Measurements from ENCODE around the gene KCNK10. TPM values are rescaled to one million over a fixed set of nuclear protein-coding genes. Genes with fewer than 3 reads are reported as not detected.

Gene KCNK10
- total RNA-seq, 2 experiments from 2014 or later: 0.68 to 0.73 TPM

GRCh38 chr14:88245321-88245720 lies 77.7 kb downstream of the KCNK10 start:
- H3K4me1 ChIP-seq (ENCODE audit: insufficient read depth, low read length, poor library complexity, severe bottlenecking): no peaks in the 10 kb centered on the region
- TF ChIP-seq EZH2phosphoT487 (IDR thresholded peaks at IDR 0.05; ENCODE audit: borderline replicate concordance, low read depth, low read length) (no peak), CTCF (conservative IDR thresholded peaks at IDR 0.05; ENCODE audit: low read length) (no peak)
- no peak for DNase-seq (ENCODE audit: low spot score)
- no peaks in the 10 kb centered on the region for H3K9me2 ChIP-seq (ENCODE audit: insufficient read depth, low read length)
- no peak overlapping the region for H3K4me2 ChIP-seq (ENCODE audit: low read length)
- POLR2A ChIA-PET: no interaction called here
- no peaks in the 10 kb centered on the region for H4K20me1 ChIP-seq (ENCODE audit: insufficient read depth, low read length)
- H3K4me3 ChIP-seq (ENCODE audit: low read depth, low read length, poor library complexity, severe bottlenecking): no peak overlapping the region
- H3K79me2 ChIP-seq (ENCODE audit: insufficient read depth, low read depth, low read length): no peaks in the 10 kb centered on the region
- no peak overlapping the region for H2AFZ ChIP-seq (ENCODE audit: low read length)
- H3K36me3 ChIP-seq (ENCODE audit: insufficient read depth, low read length): no peaks in the 10 kb centered on the region
- H3K9me3 ChIP-seq (ENCODE audit: low read length): no peaks in the 10 kb centered on the region
- H3K27ac ChIP-seq (ENCODE audit: low read depth, low read length, poor library complexity, severe bottlenecking): no peak overlapping the region
- no TSS peak for BruUV-seq (replicated peaks)
- intact Hi-C loops (cut with micrococcal nuclease; ENCODE audit: unreplicated experiment): no loop called here
- CTCF ChIA-PET (ENCODE audit: unreplicated experiment): interaction anchor here (0.6 kb wide), 1 partner anchor 1675 kb away, joined by 3 read pairs; no protein-coding TSS in a partner anchor

- intact Hi-C loops (cut with micrococcal nuclease; ENCODE audit: unreplicated experiment): no loop called here
- no peak for TF ChIP-seq CTCF (conservative IDR thresholded peaks at IDR 0.05; ENCODE audit: low read length)
- TF ChIP-seq EZH2phosphoT487 (IDR thresholded peaks at IDR 0.05; ENCODE audit: borderline replicate concordance, low read depth, low read length): no peak
- no peaks in the 10 kb centered on the region for H3K9me3 ChIP-seq (ENCODE audit: low read length)
Measured at GRCh38 chr14:88243946-88244345, 79.1 kb downstream of the KCNK10 start.

GRCh38 chr14:88242446-88242845 lies 80.6 kb downstream of the KCNK10 start:
- Histone ChIP-seq H3K27ac (ENCODE audit: low read depth, low read length, poor library complexity, severe bottlenecking) (no peak overlapping the region), H2AFZ (ENCODE audit: low read length) (no peak overlapping the region), H3K4me2 (ENCODE audit: low read length) (no peak overlapping the region), H3K9me3 (ENCODE audit: low read length) (no peaks in the 10 kb centered on the region), H4K20me1 (ENCODE audit: insufficient read depth, low read length) (no peaks in the 10 kb centered on the region), H3K36me3 (ENCODE audit: insufficient read depth, low read length) (no peaks in the 10 kb centered on the region), H3K4me3 (ENCODE audit: low read depth, low read length, poor library complexity, severe bottlenecking) (no peak overlapping the region), H3K4me1 (ENCODE audit: insufficient read depth, low read length, poor library complexity, severe bottlenecking) (no peaks in the 10 kb centered on the region), H3K79me2 (ENCODE audit: insufficient read depth, low read depth, low read length) (no peaks in the 10 kb centered on the region), H3K9me2 (ENCODE audit: insufficient read depth, low read length) (no peaks in the 10 kb centered on the region)
- DNase-seq (ENCODE audit: low spot score): no peak
- TF ChIP-seq CTCF (conservative IDR thresholded peaks at IDR 0.05; ENCODE audit: low read length): no peak
- no peak for TF ChIP-seq EZH2phosphoT487 (IDR thresholded peaks at IDR 0.05; ENCODE audit: borderline replicate concordance, low read depth, low read length)
- ChIA-PET CTCF (ENCODE audit: unreplicated experiment) (no interaction called here), POLR2A (interaction anchor here (0.6 kb wide), 1 partner anchor 229 kb away, joined by 4 read pairs; no protein-coding TSS in a partner anchor)
- BruUV-seq (replicated peaks): no TSS peak
- intact Hi-C loops (cut with micrococcal nuclease; ENCODE audit: unreplicated experiment): no loop called here

More at GRCh38 chr14:88243946-88244345, 79.1 kb downstream of the KCNK10 start:
- H3K4me3 ChIP-seq (ENCODE audit: low read depth, low read length, poor library complexity, severe bottlenecking): no peak overlapping the region
- CTCF ChIA-PET (ENCODE audit: unreplicated experiment): no interaction called here
- no peak overlapping the region for H2AFZ ChIP-seq (ENCODE audit: low read length)
- no peak overlapping the region for H3K27ac ChIP-seq (ENCODE audit: low read depth, low read length, poor library complexity, severe bottlenecking)
- H3K4me2 ChIP-seq (ENCODE audit: low read length): no peak overlapping the region
- H3K9me2 ChIP-seq (ENCODE audit: insufficient read depth, low read length): no peaks in the 10 kb centered on the region
- no peak for DNase-seq (ENCODE audit: low spot score)
- no peaks in the 10 kb centered on the region for H4K20me1 ChIP-seq (ENCODE audit: insufficient read depth, low read length)
- H3K36me3 ChIP-seq (ENCODE audit: insufficient read depth, low read length): no peaks in the 10 kb centered on the region
- H3K4me1 ChIP-seq (ENCODE audit: insufficient read depth, low read length, poor library complexity, severe bottlenecking): no peaks in the 10 kb centered on the region
- H3K79me2 ChIP-seq (ENCODE audit: insufficient read depth, low read depth, low read length): no peaks in the 10 kb centered on the region
- POLR2A ChIA-PET: no interaction called here
- BruUV-seq (replicated peaks): no TSS peak

Measured in OCI-LY7 (cell line).